GM18498 (cell line): ENCODE measurements around the gene OR8S1.
"Not testable (repeated sequence)": the region's sequence is repeated elsewhere in the genome, so short reads cannot be mapped to it uniquely, and the experiment has no call there.

Experiments used
- ATAC-seq: cut with Tn5 transposase; IDR thresholded peaks from one replicate; pipeline ENCODE4 v1.9.1; 2021; ENCODE audit warnings: mild to moderate bottlenecking, moderate library complexity; ENCODE audit not compliant: unreplicated experiment

OR8S1 gene

GRCh38 chr12:48553666-48554343 lies 28.4 kb downstream of the OR8S1 start:
- not testable (repeated sequence) for ATAC-seq

- no peak for ATAC-seq
These were observed 31.2 kb downstream of the OR8S1 start for GRCh38 chr12:48556631-48557030.

- ATAC-seq: no peak
These were observed 32.5 kb downstream of the OR8S1 start for GRCh38 chr12:48557919-48558318.

- ATAC-seq: no peak
These were observed 42.3 kb downstream of the OR8S1 start for GRCh38 chr12:48567731-48568130.

GRCh38 chr12:48569946-48570345 lies 44.5 kb downstream of the OR8S1 start, which contains the start of gene LALBA:
TSS of gene LALBA (minus strand) at chr12:48570046. CDS start at chr12:48570020, 26 bp downstream.
- ATAC-seq: no peak

- no peak for ATAC-seq
These were observed 46.9 kb downstream of the OR8S1 start for GRCh38 chr12:48572326-48572725.
